Osteoblast (primary cell): Measurements from ENCODE around the gene NPHP1. TPM values are rescaled to one million over a fixed set of nuclear protein-coding genes. Genes with fewer than 3 reads are reported as not detected.
"Not testable (repeated sequence)": the region's sequence is repeated elsewhere in the genome, so short reads cannot be mapped to it uniquely, and the experiment has no call there.

ENCODE experiments used
- DNase-seq: peaks from one replicate; pipeline ENCODE4 v3.0.0; 2011; ENCODE audit warnings: low spot score, mixed read lengths; ENCODE audit not compliant: insufficient read length; ENCODE audit errors: missing footprints
- H2AFZ ChIP-seq: 2 replicates; pipeline ENCODE4 v1.6.0; 2011; ENCODE audit warnings: mild to moderate bottlenecking, low read length
- H3K27ac ChIP-seq: 2 replicates; pipeline ENCODE4 v1.5.1; 2011; ENCODE audit warnings: mild to moderate bottlenecking, low read depth, low read length, moderate library complexity
- H3K27me3 ChIP-seq: 2 replicates; pipeline ENCODE4 v1.6.0; 2012; ENCODE audit warnings: mild to moderate bottlenecking, control low read depth, inconsistent platforms, low read length, moderate library complexity; ENCODE audit not compliant: insufficient read depth
- H3K36me3 ChIP-seq: 2 replicates; pipeline ENCODE4 v1.5.1; 2011; ENCODE audit warnings: mild to moderate bottlenecking, low read length, control low read depth, moderate library complexity; ENCODE audit not compliant: insufficient read depth
- H3K4me1 ChIP-seq: 2 replicates; pipeline ENCODE4 v1.5.1; 2011; ENCODE audit warnings: mild to moderate bottlenecking, low read length, control low read depth, moderate library complexity; ENCODE audit not compliant: insufficient read depth
- H3K4me2 ChIP-seq: 2 replicates; pipeline ENCODE4 v1.6.0; 2011; ENCODE audit warnings: mild to moderate bottlenecking, low read length; ENCODE audit not compliant: insufficient read depth
- H3K4me3 ChIP-seq: fragments of 200-600 bp; sonication (generic); 3 replicates; pipeline ENCODE4 v1.5.1; 2012; ENCODE audit warnings: mild to moderate bottlenecking, low read length, inconsistent platforms; ENCODE audit not compliant: insufficient read depth
- H3K79me2 ChIP-seq: 2 replicates; pipeline ENCODE4 v1.6.0; 2012; ENCODE audit warnings: mild to moderate bottlenecking, low read length, control low read depth, inconsistent platforms; ENCODE audit not compliant: insufficient read depth
- H3K9me3 ChIP-seq: 2 replicates; pipeline ENCODE4 v1.5.1; 2011; ENCODE audit warnings: low read depth, low read length, control low read depth
- H4K20me1 ChIP-seq: 2 replicates; pipeline ENCODE4 v1.6.0; 2012; ENCODE audit warnings: mild to moderate bottlenecking, low read length, control low read depth; ENCODE audit not compliant: insufficient read depth
- total RNA-seq: library from RNA; depleted of rRNA; stranded (reverse); fragments of >200 nt; gene quantifications from 2 replicates; pipeline ENCODE4 v1.2.3, GENCODE V29; 2012
- TF ChIP-seq, protein P1 (sequence below): IDR thresholded peaks from 2 replicates; pipeline ENCODE4 v1.5.1; 2011; ENCODE audit warnings: mild to moderate bottlenecking, low read depth, low read length, moderate library complexity; ENCODE audit errors: extremely low read depth

The NPHP1 gene
- total RNA-seq, 1 donor, result 7.6 TPM

DNA sequence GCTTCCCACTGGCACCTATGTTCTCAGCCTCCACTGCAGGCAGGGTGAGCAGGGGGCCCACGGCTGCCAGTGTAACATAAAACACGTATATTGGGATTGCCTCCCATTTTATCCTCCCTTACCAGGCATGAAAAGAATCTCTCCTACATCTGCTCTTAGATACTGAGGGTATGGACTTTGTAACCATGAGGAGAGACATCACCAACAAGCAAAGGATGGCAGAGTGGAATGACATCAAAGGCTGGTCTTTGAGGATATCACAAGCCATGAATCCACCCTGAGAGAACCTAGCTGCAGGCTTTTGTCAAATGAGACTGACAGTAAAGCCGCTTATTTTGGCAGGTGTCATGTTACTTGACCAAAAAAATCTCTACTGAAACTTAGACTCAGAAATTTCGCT is 7.4 kb downstream of the NPHP1 start:
- Histone ChIP-seq H3K9me3 (no peaks in the 10 kb centered on the region), H3K27me3 (no peaks in the 10 kb centered on the region), H3K36me3 (no peaks in the 10 kb centered on the region), H3K4me2 (no peak overlapping the region), H3K4me1 (no peaks in the 10 kb centered on the region), H3K27ac (no peak overlapping the region), H3K4me3 (no peak overlapping the region), H4K20me1 (no peaks in the 10 kb centered on the region), H2AFZ (no peak overlapping the region), H3K79me2 (no peaks in the 10 kb centered on the region)
- no peak for DNase-seq
- TF ChIP-seq, protein P1, sequence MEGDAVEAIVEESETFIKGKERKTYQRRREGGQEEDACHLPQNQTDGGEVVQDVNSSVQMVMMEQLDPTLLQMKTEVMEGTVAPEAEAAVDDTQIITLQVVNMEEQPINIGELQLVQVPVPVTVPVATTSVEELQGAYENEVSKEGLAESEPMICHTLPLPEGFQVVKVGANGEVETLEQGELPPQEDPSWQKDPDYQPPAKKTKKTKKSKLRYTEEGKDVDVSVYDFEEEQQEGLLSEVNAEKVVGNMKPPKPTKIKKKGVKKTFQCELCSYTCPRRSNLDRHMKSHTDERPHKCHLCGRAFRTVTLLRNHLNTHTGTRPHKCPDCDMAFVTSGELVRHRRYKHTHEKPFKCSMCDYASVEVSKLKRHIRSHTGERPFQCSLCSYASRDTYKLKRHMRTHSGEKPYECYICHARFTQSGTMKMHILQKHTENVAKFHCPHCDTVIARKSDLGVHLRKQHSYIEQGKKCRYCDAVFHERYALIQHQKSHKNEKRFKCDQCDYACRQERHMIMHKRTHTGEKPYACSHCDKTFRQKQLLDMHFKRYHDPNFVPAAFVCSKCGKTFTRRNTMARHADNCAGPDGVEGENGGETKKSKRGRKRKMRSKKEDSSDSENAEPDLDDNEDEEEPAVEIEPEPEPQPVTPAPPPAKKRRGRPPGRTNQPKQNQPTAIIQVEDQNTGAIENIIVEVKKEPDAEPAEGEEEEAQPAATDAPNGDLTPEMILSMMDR, result no peak

DNA sequence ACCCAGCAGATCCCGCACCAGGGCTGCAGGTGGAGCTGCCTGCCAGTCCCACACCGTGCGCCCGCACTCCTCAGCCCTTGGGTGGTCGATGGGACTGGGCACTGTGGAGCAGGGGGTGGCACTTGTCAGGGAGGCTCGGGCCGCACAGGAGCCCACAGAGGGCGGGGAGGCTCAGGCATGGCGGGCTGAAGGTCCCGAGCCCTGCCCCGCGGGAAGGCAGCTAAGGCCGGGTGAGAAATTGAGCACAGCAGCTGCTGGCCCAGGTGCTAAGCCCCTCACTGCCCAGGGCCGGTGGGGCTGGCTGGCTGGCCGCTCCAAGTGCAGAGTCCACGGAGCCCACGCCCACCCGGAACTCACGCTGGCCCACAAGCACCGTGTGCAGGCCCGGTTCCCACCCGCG is 14.6 kb downstream of the NPHP1 start:
- DNase-seq, H3K4me1 ChIP-seq: not testable (repeated sequence)

GRCh38 chr2:110182449-110182848 is 22.4 kb downstream of the NPHP1 start:
- H3K36me3 ChIP-seq, result no peaks in the 10 kb centered on the region
- H3K4me1 ChIP-seq, result no peaks in the 10 kb centered on the region
- H3K79me2 ChIP-seq, result no peaks in the 10 kb centered on the region
- H3K4me2 ChIP-seq, result no peak overlapping the region
- no peak for DNase-seq
- TF ChIP-seq, protein P1, result no peak
- H3K9me3 ChIP-seq, result peaks cover 3% of the 10 kb centered on the region
- H2AFZ ChIP-seq, result no peak overlapping the region
- no peaks in the 10 kb centered on the region for H4K20me1 ChIP-seq
- no peak overlapping the region for H3K4me3 ChIP-seq
- H3K27ac ChIP-seq, result no peak overlapping the region
- no peaks in the 10 kb centered on the region for H3K27me3 ChIP-seq

More for the DNA sequence above, 14.6 kb downstream of the NPHP1 start:
- not testable (repeated sequence) for H3K9me3 ChIP-seq, H3K36me3 ChIP-seq, H3K27ac ChIP-seq, H3K4me2 ChIP-seq, H3K27me3 ChIP-seq, H3K4me3 ChIP-seq, H2AFZ ChIP-seq, H4K20me1 ChIP-seq, H3K79me2 ChIP-seq

DNA sequence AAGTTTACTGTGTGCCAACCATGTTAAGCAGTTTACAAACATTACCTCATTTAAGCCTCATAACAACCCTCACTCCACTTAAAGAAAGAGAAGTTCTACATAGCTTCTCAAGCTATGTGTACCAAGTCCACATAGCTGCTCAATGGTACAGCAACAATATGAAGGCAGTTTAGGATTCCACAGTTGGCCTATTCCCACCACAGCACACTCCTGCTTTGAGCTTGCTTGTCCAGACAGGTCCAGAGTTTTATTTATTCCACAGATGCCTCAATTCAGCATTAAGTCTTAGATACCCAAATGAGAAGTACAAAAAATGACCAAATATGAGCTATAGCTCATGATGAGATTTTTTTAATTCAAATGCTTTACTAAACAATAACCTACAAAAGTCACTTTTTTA is 24.8 kb downstream of the NPHP1 start:
- Histone ChIP-seq H2AFZ (no peak overlapping the region), H3K4me3 (no peak overlapping the region), H3K27ac (no peak overlapping the region), H3K4me2 (no peak overlapping the region), H3K36me3 (no peaks in the 10 kb centered on the region), H3K27me3 (no peaks in the 10 kb centered on the region), H3K9me3 (peaks cover 3% of the 10 kb centered on the region), H4K20me1 (no peaks in the 10 kb centered on the region), H3K4me1 (no peaks in the 10 kb centered on the region), H3K79me2 (no peaks in the 10 kb centered on the region)
- TF ChIP-seq, protein P1, result no peak
- DNase-seq, result no peak
